ENCODE measurements around the gene PEAK1. TPM values are rescaled to one million over a fixed set of nuclear protein-coding genes. Genes with fewer than 3 reads are reported as not detected.

PEAK1 gene
- total RNA-seq, 2 experiments from 2014 or later: 29.1 to 33.0 TPM

GRCh38 chr15:77053709-77054108, 366.2 kb downstream of the PEAK1 start:
- Mint-ChIP-seq H3K9me3 (ENCODE audit: low read depth) (no peaks in the 10 kb centered on the region), H3K36me3 (peaks cover 16% of the 10 kb centered on the region), H3K4me3 (no peak overlapping the region), H3K27ac (no peak overlapping the region), H3K4me1 (peaks cover 12% of the 10 kb centered on the region), H3K27me3 (no peaks in the 10 kb centered on the region)
- ATAC-seq: no peak
- CTCF ChIA-PET: no interaction called here
- DNase-seq: no peak

GRCh38 chr15:77052556-77052955, 367.3 kb downstream of the PEAK1 start:
- H3K4me1 Mint-ChIP-seq: peaks cover 3% of the 10 kb centered on the region

More at GRCh38 chr15:77052556-77052955, 367.3 kb downstream of the PEAK1 start:
- Mint-ChIP-seq H3K36me3 (peaks cover 23% of the 10 kb centered on the region), H3K4me3 (no peak overlapping the region), H3K27ac (no peak overlapping the region), H3K9me3 (ENCODE audit: low read depth) (no peaks in the 10 kb centered on the region), H3K27me3 (no peaks in the 10 kb centered on the region)
- ATAC-seq: no peak
- CTCF ChIA-PET: interaction anchor here (1.1 to 1.3 kb wide), 2 partner anchors 22 to 79 kb away, joined by 3 to 4 read pairs; no protein-coding TSS in a partner anchor
- no peak for DNase-seq

Other genes with a start within 250 kb of the PEAK1 start
- gene HMG20A, start 784 bp upstream of the PEAK1 start, total RNA-seq: 10 to 100 TPM; 36.4 to 46.3 TPM
- not detected for gene LINGO1, start 212.8 kb upstream of the PEAK1 start, total RNA-seq

Measured in activated CD8-positive, alpha-beta memory T cell treated with anti-CD3 and anti-CD28 coated beads, Interleukin-2, amount 10 ng/mL, durations not matched to agents 7 days and 5 days (primary cell).